Activated naive CD4-positive, alpha-beta T cell treated with anti-CD3 and anti-CD28 coated beads, Interleukin-2, amount 50 U/mL, for 24 hours (primary cell): ENCODE data around the gene ATP9A.
"Not testable (repeated sequence)": the region's sequence is repeated elsewhere in the genome, so short reads cannot be mapped to it uniquely, and the experiment has no call there.

ENCODE experiments used
- H3K27ac Mint-ChIP-seq: one replicate; pipeline ENCODE4 v1.8.0; 2021; ENCODE audit warnings: mild to moderate bottlenecking, mixed read lengths
- H3K27me3 Mint-ChIP-seq: one replicate; pipeline ENCODE4 v1.8.0; 2021; ENCODE audit warnings: mixed read lengths
- H3K36me3 Mint-ChIP-seq: one replicate; pipeline ENCODE4 v1.8.0; 2021; ENCODE audit warnings: mixed read lengths
- H3K4me1 Mint-ChIP-seq: one replicate; pipeline ENCODE4 v1.8.0; 2021; ENCODE audit warnings: mixed read lengths
- H3K4me3 Mint-ChIP-seq: one replicate; pipeline ENCODE4 v1.8.0; 2021; ENCODE audit warnings: mild to moderate bottlenecking, mixed read lengths
- H3K9me3 Mint-ChIP-seq: one replicate; pipeline ENCODE4 v1.8.0; 2021; ENCODE audit warnings: mixed read lengths

Gene ATP9A

GRCh38 chr20:51727872-51728271 lies 40.3 kb downstream of the ATP9A start:
- Mint-ChIP-seq H3K9me3 (no peaks in the 10 kb centered on the region), H3K27ac (no peak overlapping the region), H3K4me3 (no peak overlapping the region), H3K4me1 (peaks cover 3% of the 10 kb centered on the region), H3K27me3 (peaks cover 4% of the 10 kb centered on the region), H3K36me3 (no peaks in the 10 kb centered on the region)

GRCh38 chr20:51725584-51726176 lies 42.5 kb downstream of the ATP9A start:
- Mint-ChIP-seq H3K36me3 (no peaks in the 10 kb centered on the region), H3K4me3 (no peak overlapping the region), H3K9me3 (no peaks in the 10 kb centered on the region), H3K4me1 (no peaks in the 10 kb centered on the region), H3K27me3 (peaks cover 4% of the 10 kb centered on the region), H3K27ac (no peak overlapping the region)

DNA sequence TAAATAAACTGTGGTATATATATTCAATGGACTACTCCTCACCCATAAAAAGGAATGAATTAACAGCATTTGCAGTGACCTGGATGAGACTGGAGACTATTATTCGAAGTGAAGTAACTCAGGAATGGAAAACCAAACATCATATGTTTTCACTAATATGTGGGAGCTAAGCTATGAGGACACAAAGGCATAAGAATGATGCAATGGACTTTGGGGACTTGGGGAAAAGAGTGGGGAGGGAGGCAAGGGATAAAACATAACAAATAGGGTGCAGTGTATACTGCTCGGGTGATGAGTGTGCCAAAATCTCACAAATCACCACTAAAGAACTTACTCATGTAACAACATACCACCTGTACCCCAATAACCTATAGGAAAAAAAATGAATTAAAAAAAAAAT lies 45.2 kb downstream of the ATP9A start:
- not testable (repeated sequence) for H3K27me3 Mint-ChIP-seq, H3K27ac Mint-ChIP-seq, H3K4me3 Mint-ChIP-seq, H3K9me3 Mint-ChIP-seq, H3K36me3 Mint-ChIP-seq, H3K4me1 Mint-ChIP-seq

- H3K27ac Mint-ChIP-seq, H3K36me3 Mint-ChIP-seq, H3K9me3 Mint-ChIP-seq, H3K27me3 Mint-ChIP-seq, H3K4me3 Mint-ChIP-seq, H3K4me1 Mint-ChIP-seq: not testable (repeated sequence)
These were observed 45.9 kb downstream of the ATP9A start for GRCh38 chr20:51722246-51722645.

- Mint-ChIP-seq H3K36me3 (peaks cover 1% of the 10 kb centered on the region), H3K9me3 (no peaks in the 10 kb centered on the region), H3K4me1 (no peaks in the 10 kb centered on the region), H3K27ac (no peak overlapping the region), H3K27me3 (peaks cover 7% of the 10 kb centered on the region), H3K4me3 (no peak overlapping the region)
These were observed 47.3 kb downstream of the ATP9A start for GRCh38 chr20:51720854-51721253.

- peaks cover 3% of the 10 kb centered on the region for H3K4me1 Mint-ChIP-seq
- no peak overlapping the region for H3K27ac Mint-ChIP-seq
- H3K4me3 Mint-ChIP-seq = no peak overlapping the region
- H3K36me3 Mint-ChIP-seq = peaks cover 1% of the 10 kb centered on the region
- H3K9me3 Mint-ChIP-seq = no peaks in the 10 kb centered on the region
- peaks cover 7% of the 10 kb centered on the region for H3K27me3 Mint-ChIP-seq
These were observed 47.8 kb downstream of the ATP9A start for GRCh38 chr20:51720384-51720783.

- Mint-ChIP-seq H3K27me3 (peaks cover 4% of the 10 kb centered on the region), H3K36me3 (peaks cover 1% of the 10 kb centered on the region), H3K27ac (no peak overlapping the region), H3K4me3 (no peak overlapping the region), H3K9me3 (no peaks in the 10 kb centered on the region), H3K4me1 (peaks cover 3% of the 10 kb centered on the region)
These were observed 52.4 kb downstream of the ATP9A start for GRCh38 chr20:51715856-51716185.

- Mint-ChIP-seq H3K4me1 (peaks cover 3% of the 10 kb centered on the region), H3K4me3 (no peak overlapping the region), H3K36me3 (peaks cover 1% of the 10 kb centered on the region), H3K27ac (no peak overlapping the region), H3K9me3 (no peaks in the 10 kb centered on the region), H3K27me3 (peaks cover 7% of the 10 kb centered on the region)
These were observed 52.9 kb downstream of the ATP9A start for GRCh38 chr20:51715163-51715855.

GRCh38 chr20:51713213-51713598 lies 55.0 kb downstream of the ATP9A start:
- H3K9me3 Mint-ChIP-seq = no peaks in the 10 kb centered on the region

DNA sequence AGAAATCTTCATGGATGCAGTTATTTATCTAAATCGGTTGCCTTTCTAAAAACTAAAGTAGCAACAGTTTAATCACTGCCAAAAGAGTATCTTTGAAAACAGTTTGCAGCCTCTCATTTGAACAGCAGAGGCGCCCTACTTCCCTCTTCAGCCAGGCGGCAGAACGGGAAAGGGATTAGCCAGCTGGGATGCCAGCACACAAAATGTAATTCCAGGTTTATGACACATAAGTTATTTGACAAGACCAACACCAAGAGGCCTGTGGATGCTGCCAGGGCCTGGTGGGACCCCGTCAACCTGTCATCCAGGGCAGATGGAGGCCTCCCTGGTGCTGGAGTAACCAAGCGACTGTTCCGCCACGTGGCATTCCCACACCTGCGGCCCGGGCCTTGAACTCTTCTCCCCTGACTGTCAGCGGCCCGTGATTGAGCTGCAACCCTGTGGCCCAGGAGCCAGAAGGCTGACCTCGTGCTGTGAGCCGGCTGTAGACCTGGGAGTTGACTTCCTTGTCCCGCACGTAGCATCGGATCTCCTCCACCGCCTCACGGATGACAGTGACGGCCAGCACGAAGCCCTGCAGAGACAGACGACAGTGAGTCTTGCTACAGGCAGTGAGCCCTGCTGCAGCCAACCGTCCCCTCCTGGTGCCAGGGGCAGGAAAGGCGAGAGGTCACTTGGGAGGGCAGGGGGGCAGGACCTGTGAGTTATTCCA lies 55.5 kb downstream of the ATP9A start:
- Mint-ChIP-seq H3K27me3 (peaks cover 4% of the 10 kb centered on the region), H3K27ac (no peak overlapping the region), H3K4me1 (peaks cover 3% of the 10 kb centered on the region), H3K9me3 (no peaks in the 10 kb centered on the region), H3K4me3 (no peak overlapping the region), H3K36me3 (no peaks in the 10 kb centered on the region)

More at GRCh38 chr20:51713213-51713598, 55.0 kb downstream of the ATP9A start:
- peaks cover 1% of the 10 kb centered on the region for H3K36me3 Mint-ChIP-seq
- H3K4me1 Mint-ChIP-seq = peaks cover 3% of the 10 kb centered on the region
- H3K27me3 Mint-ChIP-seq = peaks cover 6% of the 10 kb centered on the region
- H3K4me3 Mint-ChIP-seq = no peak overlapping the region
- no peak overlapping the region for H3K27ac Mint-ChIP-seq

- Mint-ChIP-seq H3K4me1 (peaks cover 3% of the 10 kb centered on the region), H3K4me3 (no peak overlapping the region), H3K9me3 (no peaks in the 10 kb centered on the region), H3K27ac (no peak overlapping the region), H3K27me3 (peaks cover 4% of the 10 kb centered on the region), H3K36me3 (no peaks in the 10 kb centered on the region)
These were observed 56.8 kb downstream of the ATP9A start for GRCh38 chr20:51711426-51711825.

- Mint-ChIP-seq H3K4me1 (no peaks in the 10 kb centered on the region), H3K4me3 (no peak overlapping the region), H3K36me3 (no peaks in the 10 kb centered on the region), H3K27me3 (peaks cover 4% of the 10 kb centered on the region), H3K9me3 (no peaks in the 10 kb centered on the region), H3K27ac (no peak overlapping the region)
These were observed 57.8 kb downstream of the ATP9A start for GRCh38 chr20:51710361-51710894.

GRCh38 chr20:51705400-51705799 lies 62.8 kb downstream of the ATP9A start:
- Mint-ChIP-seq H3K27me3 (peaks cover 1% of the 10 kb centered on the region), H3K9me3 (no peaks in the 10 kb centered on the region), H3K4me1 (no peaks in the 10 kb centered on the region), H3K4me3 (no peak overlapping the region), H3K36me3 (no peaks in the 10 kb centered on the region), H3K27ac (no peak overlapping the region)

GRCh38 chr20:51703400-51704287 lies 64.5 kb downstream of the ATP9A start:
- H3K27me3 Mint-ChIP-seq = peaks cover 2% of the 10 kb centered on the region
- H3K4me3 Mint-ChIP-seq = no peak overlapping the region
- H3K4me1 Mint-ChIP-seq = no peaks in the 10 kb centered on the region
- no peak overlapping the region for H3K27ac Mint-ChIP-seq
- no peaks in the 10 kb centered on the region for H3K36me3 Mint-ChIP-seq
- H3K9me3 Mint-ChIP-seq = no peaks in the 10 kb centered on the region

DNA sequence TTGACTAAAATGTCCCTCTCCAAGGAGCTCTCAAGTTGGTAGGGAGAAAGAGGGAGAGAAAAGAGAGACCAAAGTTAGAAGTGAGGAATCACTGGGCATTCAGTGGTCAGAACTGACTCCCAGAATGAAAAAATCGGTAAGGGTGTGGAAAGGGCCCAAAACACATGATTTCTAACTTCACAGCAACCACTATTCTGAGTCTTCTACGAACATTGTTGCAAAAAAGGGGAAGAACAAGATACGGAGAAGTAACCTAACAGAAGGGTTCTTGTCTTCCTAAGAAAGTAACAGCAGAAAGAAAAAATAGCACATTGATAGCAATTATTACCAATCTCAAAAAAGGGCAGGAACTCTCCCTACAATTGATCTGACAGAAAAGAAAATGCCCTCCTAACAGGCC lies 65.6 kb downstream of the ATP9A start:
- no peak overlapping the region for H3K4me3 Mint-ChIP-seq
- peaks cover 4% of the 10 kb centered on the region for H3K27me3 Mint-ChIP-seq
- H3K4me1 Mint-ChIP-seq = peaks cover under 1% of the 10 kb centered on the region
- no peaks in the 10 kb centered on the region for H3K9me3 Mint-ChIP-seq
- H3K27ac Mint-ChIP-seq = no peak overlapping the region
- H3K36me3 Mint-ChIP-seq = no peaks in the 10 kb centered on the region
